HepG2 (cell line): ENCODE data around the gene PGC. TPM values are rescaled to one million over a fixed set of nuclear protein-coding genes. Genes with fewer than 3 reads are reported as not detected.
A peak's percentile ranks its signal among the peaks of the same experiment; 100 is the strongest.

Source experiments
- BRCA1 ChIP-seq: sonication (generic); formaldehyde crosslinking; IDR thresholded peaks from 2 replicates; pipeline ENCODE4 v1.4.0; 2020; ENCODE audit warnings: missing genetic modification reagents
- CEBPB ChIP-seq: IDR thresholded peaks from 2 replicates; pipeline ENCODE4 v1.6.1; 2011; ENCODE audit warnings: low read depth, low read length, improper control_type of control experiment, borderline replicate concordance
- CHCHD3 ChIP-seq: sonication (generic); formaldehyde crosslinking; IDR thresholded peaks from 2 replicates; pipeline ENCODE4 v1.8.0; 2022; ENCODE audit warnings: mild to moderate bottlenecking, missing genetic modification reagents, moderate library complexity
- CREM ChIP-seq, 2 experiments: sonication (generic) in 1 of 2; formaldehyde crosslinking in 1 of 2; IDR thresholded peaks; 2 replicates each; pipeline versions ENCODE4 v1.4.0 to v1.6.1; 2016 to 2020; ENCODE audit warnings: antibody characterized with exemption in 1 of 2, mild to moderate bottlenecking in 1 of 2, missing genetic modification reagents in 1 of 2
- EED ChIP-seq: sonication (generic); formaldehyde crosslinking; IDR thresholded peaks from 2 replicates; pipeline ENCODE4 v1.5.0; 2020; ENCODE audit warnings: mild to moderate bottlenecking, missing genetic modification reagents
- EHMT2 ChIP-seq: fragments of 200-600 bp; sonication (generic); IDR thresholded peaks from 2 replicates; pipeline ENCODE4 v1.7.0; 2017; ENCODE audit warnings: antibody characterized with exemption, low read depth, low read length, borderline replicate concordance
- FOXJ3 ChIP-seq: sonication (generic); formaldehyde crosslinking; IDR thresholded peaks from 2 replicates; pipeline ENCODE4 v1.4.0; 2020; ENCODE audit warnings: missing genetic modification reagents, mild to moderate bottlenecking, borderline replicate concordance
- GTF2F1 ChIP-seq: fragments of 150-350 bp; IDR thresholded peaks from 2 replicates; pipeline ENCODE4 v1.6.1; 2014; ENCODE audit warnings: low read length
- MTF1 ChIP-seq: sonication (generic); formaldehyde crosslinking; IDR thresholded peaks from 2 replicates; pipeline ENCODE4 v1.5.0; 2020; ENCODE audit warnings: missing genetic modification reagents
- NCOR1 ChIP-seq: fragments of 200-600 bp; sonication (generic); IDR thresholded peaks from 2 replicates; pipeline ENCODE4 v1.7.0; 2017; ENCODE audit warnings: antibody characterized with exemption, low read length, borderline replicate concordance
- RXRB ChIP-seq: IDR thresholded peaks from 2 replicates; pipeline ENCODE4 v1.6.1; 2016; ENCODE audit warnings: borderline replicate concordance, missing genetic modification reagents, missing compliant biosample characterization
- SOX6 ChIP-seq, 2 experiments: fragments of 450-650 bp in 1 of 2; sonication (generic) in 1 of 2; formaldehyde crosslinking in 1 of 2; IDR thresholded peaks; 2 replicates each; pipeline versions ENCODE4 v1.4.0 to v1.6.1; 2017 to 2020; ENCODE audit warnings: antibody characterized with exemption in 1 of 2, mild to moderate bottlenecking in 1 of 2, missing genetic modification reagents in 1 of 2
- SSRP1 ChIP-seq: IDR thresholded peaks from 2 replicates; pipeline ENCODE4 v1.6.1; 2016; ENCODE audit warnings: control low read depth
- ZMAT3 ChIP-seq: sonication (generic); formaldehyde crosslinking; conservative IDR thresholded peaks from 2 replicates; pipeline ENCODE4 v1.7.0; 2021; ENCODE audit warnings: missing genetic modification reagents
- ZNF768 ChIP-seq: sonication (generic); formaldehyde crosslinking; IDR thresholded peaks from 2 replicates; pipeline ENCODE4 v1.4.0; 2020; ENCODE audit warnings: missing genetic modification reagents
- ZNF841 ChIP-seq: sonication (generic); formaldehyde crosslinking; IDR thresholded peaks from 2 replicates; pipeline ENCODE4 v1.8.1; 2023; ENCODE audit warnings: missing genetic modification reagents, borderline replicate concordance
- ZSCAN25 ChIP-seq: sonication (generic); formaldehyde crosslinking; IDR thresholded peaks from 2 replicates; pipeline ENCODE4 v1.8.0; 2022; ENCODE audit warnings: mild to moderate bottlenecking, missing genetic modification reagents
- polyA plus RNA-seq, 8 experiments: library from polyadenylated mRNA; depleted of rRNA in 3 of 8; stranded (reverse) in 7 of 8; unstranded in 1 of 8; fragments of >200 nt; fragmentation: Illumina TruSeq in 4 of 8; extraction: Trizol in 4 of 8; gene quantifications; 2 replicates each; pipeline versions ENCODE4 v1.2.1 to v1.2.3, GENCODE V29; 2011 to 2016; ENCODE audit warnings: low read depth in 4 of 8, missing spikeins in 1 of 8, mixed read lengths in 1 of 8; ENCODE audit not compliant: insufficient read depth in 1 of 8
- total RNA-seq, 5 experiments: library from RNA; depleted of rRNA; stranded (reverse); fragments of >200 nt; fragmentation: Illumina TruSeq; extraction: Trizol; gene quantifications; 2 replicates each; pipeline ENCODE4 v1.2.3, GENCODE V29; 2016; ENCODE audit warnings: low read depth in 1 of 5
- TF ChIP-seq, protein P1 (sequence below): sonication (generic); formaldehyde crosslinking; IDR thresholded peaks from 2 replicates; pipeline ENCODE4 v1.4.0; 2020; ENCODE audit warnings: missing genetic modification reagents, borderline replicate concordance
- TF ChIP-seq, protein P2 (sequence below): sonication (generic); formaldehyde crosslinking; IDR thresholded peaks from 2 replicates; pipeline ENCODE4 v1.5.1; 2020; ENCODE audit warnings: mild to moderate bottlenecking, missing genetic modification reagents
- TF ChIP-seq, protein P3 (sequence below): sonication (generic); formaldehyde crosslinking; IDR thresholded peaks from 2 replicates; pipeline ENCODE4 v1.4.0; 2020; ENCODE audit warnings: mild to moderate bottlenecking, missing genetic modification reagents
- TF ChIP-seq, protein P4 (sequence below): IDR thresholded peaks from 2 replicates; pipeline ENCODE4 v1.6.1; 2016

The PGC gene
- total and polyA plus RNA-seq, 2 of the 13 experiments (the other 11 are each of a cell fraction or from before 2014, with no cell fraction given), result 426 to 502 TPM

DNA sequence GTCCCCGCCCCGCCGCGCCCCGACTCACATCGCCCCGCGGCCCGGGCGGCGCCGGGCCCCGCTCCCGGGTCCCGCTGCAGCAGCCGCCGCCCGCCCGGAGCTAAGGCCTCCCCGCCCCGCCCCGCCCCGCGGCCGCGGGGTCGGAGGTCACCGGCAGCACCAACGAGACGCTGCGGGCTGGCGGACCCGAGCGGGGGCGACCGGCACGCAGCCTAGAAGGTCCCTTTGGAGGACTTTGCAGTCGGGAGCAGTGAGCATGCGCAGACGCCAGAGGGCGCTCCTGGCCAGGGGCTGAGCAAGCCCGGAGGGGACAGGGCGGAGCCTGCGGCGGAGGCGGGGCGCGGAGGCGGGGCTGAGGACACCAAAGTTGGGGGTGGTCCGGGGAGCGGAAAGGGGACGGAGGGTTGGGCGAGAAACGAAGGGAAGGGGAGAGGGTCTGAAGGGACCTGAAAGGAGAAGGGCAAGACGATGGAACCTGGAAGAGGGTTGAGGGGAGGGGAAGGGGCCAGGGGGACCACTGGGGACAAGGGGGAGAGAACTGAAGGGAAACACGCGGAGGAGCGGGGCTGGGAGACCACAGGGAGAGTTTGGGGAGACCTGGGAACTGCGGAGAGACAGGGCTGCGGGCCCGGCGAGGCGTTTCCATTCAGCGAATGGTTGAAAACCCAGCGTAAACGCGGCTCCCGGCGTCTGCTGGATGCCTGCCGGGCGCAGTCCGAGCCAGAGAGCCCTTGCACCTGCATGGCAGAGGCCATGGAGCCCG lies 32.8 kb upstream of the PGC start, which contains the start of gene FRS3 (continued):
- TF ChIP-seq, protein P1, sequence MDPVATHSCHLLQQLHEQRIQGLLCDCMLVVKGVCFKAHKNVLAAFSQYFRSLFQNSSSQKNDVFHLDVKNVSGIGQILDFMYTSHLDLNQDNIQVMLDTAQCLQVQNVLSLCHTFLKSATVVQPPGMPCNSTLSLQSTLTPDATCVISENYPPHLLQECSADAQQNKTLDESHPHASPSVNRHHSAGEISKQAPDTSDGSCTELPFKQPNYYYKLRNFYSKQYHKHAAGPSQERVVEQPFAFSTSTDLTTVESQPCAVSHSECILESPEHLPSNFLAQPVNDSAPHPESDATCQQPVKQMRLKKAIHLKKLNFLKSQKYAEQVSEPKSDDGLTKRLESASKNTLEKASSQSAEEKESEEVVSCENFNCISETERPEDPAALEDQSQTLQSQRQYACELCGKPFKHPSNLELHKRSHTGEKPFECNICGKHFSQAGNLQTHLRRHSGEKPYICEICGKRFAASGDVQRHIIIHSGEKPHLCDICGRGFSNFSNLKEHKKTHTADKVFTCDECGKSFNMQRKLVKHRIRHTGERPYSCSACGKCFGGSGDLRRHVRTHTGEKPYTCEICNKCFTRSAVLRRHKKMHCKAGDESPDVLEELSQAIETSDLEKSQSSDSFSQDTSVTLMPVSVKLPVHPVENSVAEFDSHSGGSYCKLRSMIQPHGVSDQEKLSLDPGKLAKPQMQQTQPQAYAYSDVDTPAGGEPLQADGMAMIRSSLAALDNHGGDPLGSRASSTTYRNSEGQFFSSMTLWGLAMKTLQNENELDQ, result no peak
- no peak for TF ChIP-seq SSRP1 (CRISPR knock-in tag)
- TF ChIP-seq, protein P2, sequence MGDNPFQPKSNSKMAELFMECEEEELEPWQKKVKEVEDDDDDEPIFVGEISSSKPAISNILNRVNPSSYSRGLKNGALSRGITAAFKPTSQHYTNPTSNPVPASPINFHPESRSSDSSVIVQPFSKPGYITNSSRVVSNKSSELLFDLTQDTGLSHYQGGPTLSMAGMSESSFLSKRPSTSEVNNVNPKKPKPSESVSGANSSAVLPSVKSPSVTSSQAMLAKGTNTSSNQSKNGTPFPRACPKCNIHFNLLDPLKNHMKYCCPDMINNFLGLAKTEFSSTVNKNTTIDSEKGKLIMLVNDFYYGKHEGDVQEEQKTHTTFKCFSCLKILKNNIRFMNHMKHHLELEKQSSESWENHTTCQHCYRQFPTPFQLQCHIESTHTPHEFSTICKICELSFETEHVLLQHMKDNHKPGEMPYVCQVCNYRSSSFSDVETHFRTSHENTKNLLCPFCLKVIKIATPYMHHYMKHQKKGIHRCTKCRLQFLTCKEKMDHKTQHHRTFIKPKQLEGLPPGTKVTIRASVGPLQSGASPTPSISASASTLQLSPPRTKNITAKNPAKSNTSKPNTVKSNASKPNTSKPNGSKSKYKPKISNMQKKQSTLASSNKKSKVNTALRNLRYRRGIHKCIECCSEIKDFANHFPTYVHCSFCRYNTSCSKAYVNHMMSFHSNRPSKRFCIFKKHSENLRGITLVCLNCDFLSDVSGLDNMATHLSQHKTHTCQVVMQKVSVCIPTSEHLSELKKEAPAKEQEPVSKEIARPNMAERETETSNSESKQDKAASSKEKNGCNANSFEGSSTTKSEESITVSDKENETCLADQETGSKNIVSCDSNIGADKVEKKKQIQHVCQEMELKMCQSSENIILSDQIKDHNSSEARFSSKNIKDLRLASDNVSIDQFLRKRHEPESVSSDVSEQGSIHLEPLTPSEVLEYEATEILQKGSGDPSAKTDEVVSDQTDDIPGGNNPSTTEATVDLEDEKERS (CRISPR knock-in tag), result peak; percentile 80
- TF ChIP-seq MTF1 (CRISPR knock-in tag), result no peak
- no peak for TF ChIP-seq EED
- TF ChIP-seq SOX6 (IDR thresholded peaks at IDR 0.05), result no peak
- TF ChIP-seq SOX6 (CRISPR knock-in tag; IDR thresholded peaks at IDR 0.05), result peak; percentile 73; the same call in 1 of the 2 replicates
- TF ChIP-seq CEBPB, result no peak
- 0 out of 2 replicates have a peak, but pooled peaks have one; percentile 54 for TF ChIP-seq GTF2F1
- TF ChIP-seq EHMT2, result no peak
- no peak for TF ChIP-seq NCOR1
- no peak for TF ChIP-seq FOXJ3 (CRISPR knock-in tag)
- no peak for TF ChIP-seq CHCHD3 (CRISPR knock-in tag)
- TF ChIP-seq, protein P3, sequence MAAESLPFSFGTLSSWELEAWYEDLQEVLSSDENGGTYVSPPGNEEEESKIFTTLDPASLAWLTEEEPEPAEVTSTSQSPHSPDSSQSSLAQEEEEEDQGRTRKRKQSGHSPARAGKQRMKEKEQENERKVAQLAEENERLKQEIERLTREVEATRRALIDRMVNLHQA (CRISPR knock-in tag), result no peak
- peak; percentile 74; the same call in 1 of the 2 replicates for TF ChIP-seq RXRB (CRISPR knock-in tag)
- peak; percentile 70; the same call in 1 of the 2 replicates for TF ChIP-seq ZMAT3
- TF ChIP-seq ZSCAN25 (CRISPR knock-in tag), result peak; percentile 83; the same call in 1 of the 2 replicates
- peak; percentile 68; the same call in 1 of the 2 replicates for TF ChIP-seq ZNF768
- TF ChIP-seq ZNF841 (CRISPR knock-in tag), result no peak
- TF ChIP-seq CREM (IDR thresholded peaks at IDR 0.05), result peak; percentile 39; the same call in 1 of the 2 replicates
- TF ChIP-seq CREM (CRISPR knock-in tag; IDR thresholded peaks at IDR 0.05), result no peak
- no peak for TF ChIP-seq BRCA1
- TF ChIP-seq, protein P4, sequence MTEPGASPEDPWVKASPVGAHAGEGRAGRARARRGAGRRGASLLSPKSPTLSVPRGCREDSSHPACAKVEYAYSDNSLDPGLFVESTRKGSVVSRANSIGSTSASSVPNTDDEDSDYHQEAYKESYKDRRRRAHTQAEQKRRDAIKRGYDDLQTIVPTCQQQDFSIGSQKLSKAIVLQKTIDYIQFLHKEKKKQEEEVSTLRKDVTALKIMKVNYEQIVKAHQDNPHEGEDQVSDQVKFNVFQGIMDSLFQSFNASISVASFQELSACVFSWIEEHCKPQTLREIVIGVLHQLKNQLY (CRISPR knock-in tag), result peak; percentile 51; the same call in 1 of the 2 replicates
